Esophagus squamous epithelium (tissue), 4 donors: ENCODE results near the gene GRK4.

Experiments
- POLR2A ChIP-seq, 4 donors: fragments of 450-650 bp; IDR thresholded peaks; one replicate each; pipeline ENCODE4 v1.6.1; 2017; ENCODE audit warnings: antibody characterized with exemption in 4 of 4, mild to moderate bottlenecking in 4 of 4, moderate library complexity in 3 of 4
- TF ChIP-seq, protein P1 (sequence below), 6 experiments: fragments of 450-650 bp in 4 of 6; fragments of 200-600 bp in 2 of 6; sonication (generic) in 2 of 6; IDR thresholded peaks; one replicate each; pipeline ENCODE4 v1.5.1; 2016 to 2019; ENCODE audit warnings: antibody characterized with exemption in 6 of 6, mild to moderate bottlenecking in 4 of 6, moderate library complexity in 4 of 6

DNA sequence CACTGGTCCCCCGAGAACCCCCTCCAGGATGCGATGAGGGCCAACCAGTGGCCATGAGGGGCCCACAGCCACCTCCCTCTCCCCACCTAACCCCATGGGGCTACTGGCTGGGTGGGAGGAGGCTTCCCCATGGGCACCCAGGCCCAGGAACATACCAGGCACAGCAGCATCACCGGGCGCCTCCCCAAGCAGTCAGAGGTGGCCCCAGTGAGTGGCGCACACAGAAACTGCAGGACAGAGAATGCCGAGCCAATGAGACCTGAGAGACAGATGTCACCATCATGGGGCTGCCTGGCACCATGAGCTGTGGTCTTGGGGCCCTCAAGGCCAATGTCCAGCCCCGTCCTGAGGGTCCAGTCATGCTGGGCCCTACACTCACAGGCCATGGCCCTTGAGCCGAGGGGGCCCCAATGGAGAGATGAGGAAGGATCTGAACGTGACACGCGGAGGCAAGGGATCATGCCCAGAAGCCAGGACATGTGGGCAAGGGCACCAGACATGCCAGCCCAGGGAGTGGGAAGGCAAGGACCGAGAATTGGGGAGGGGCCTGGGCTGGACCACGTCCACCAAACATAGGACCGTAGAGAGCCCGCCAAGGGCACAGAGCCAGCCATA, 30.3 kb upstream of the GRK4 start:
- TF ChIP-seq, protein P1, sequence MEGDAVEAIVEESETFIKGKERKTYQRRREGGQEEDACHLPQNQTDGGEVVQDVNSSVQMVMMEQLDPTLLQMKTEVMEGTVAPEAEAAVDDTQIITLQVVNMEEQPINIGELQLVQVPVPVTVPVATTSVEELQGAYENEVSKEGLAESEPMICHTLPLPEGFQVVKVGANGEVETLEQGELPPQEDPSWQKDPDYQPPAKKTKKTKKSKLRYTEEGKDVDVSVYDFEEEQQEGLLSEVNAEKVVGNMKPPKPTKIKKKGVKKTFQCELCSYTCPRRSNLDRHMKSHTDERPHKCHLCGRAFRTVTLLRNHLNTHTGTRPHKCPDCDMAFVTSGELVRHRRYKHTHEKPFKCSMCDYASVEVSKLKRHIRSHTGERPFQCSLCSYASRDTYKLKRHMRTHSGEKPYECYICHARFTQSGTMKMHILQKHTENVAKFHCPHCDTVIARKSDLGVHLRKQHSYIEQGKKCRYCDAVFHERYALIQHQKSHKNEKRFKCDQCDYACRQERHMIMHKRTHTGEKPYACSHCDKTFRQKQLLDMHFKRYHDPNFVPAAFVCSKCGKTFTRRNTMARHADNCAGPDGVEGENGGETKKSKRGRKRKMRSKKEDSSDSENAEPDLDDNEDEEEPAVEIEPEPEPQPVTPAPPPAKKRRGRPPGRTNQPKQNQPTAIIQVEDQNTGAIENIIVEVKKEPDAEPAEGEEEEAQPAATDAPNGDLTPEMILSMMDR (IDR thresholded peaks at IDR 0.05), result no peak
- TF ChIP-seq POLR2A (IDR thresholded peaks at IDR 0.05), result no peak
